Measurements from ENCODE around the gene GPC6. TPM values are rescaled to one million over a fixed set of nuclear protein-coding genes. Genes with fewer than 3 reads are reported as not detected.

The GPC6 gene
- polyA plus RNA-seq, 6 donors from 2014 or later: not detected

GRCh38 chr13:94090773-94091480 is 864.3 kb downstream of the GPC6 start:
- no peak overlapping the region for H3K27ac Mint-ChIP-seq
- peaks cover 0 to 12% (median 4%) of the 10 kb centered on the region in 7 donors for H3K9me3 Mint-ChIP-seq
- no peak overlapping the region for H3K4me3 Mint-ChIP-seq
- DNase-seq (no peak), ATAC-seq (ENCODE audit: low read depth in 2 of 2) (no peak)
- H3K4me1 Mint-ChIP-seq: no peaks in the 10 kb centered on the region
- H3K36me3 Mint-ChIP-seq: no peaks in the 10 kb centered on the region
- H3K27me3 Mint-ChIP-seq: no peaks in the 10 kb centered on the region

- no peak overlapping the region for H3K4me3 Mint-ChIP-seq
- H3K9me3 Mint-ChIP-seq: peaks cover 0 to 12% (median 4%) of the 10 kb centered on the region in 7 donors
- no peaks in the 10 kb centered on the region for H3K4me1 Mint-ChIP-seq
- H3K27ac Mint-ChIP-seq: no peak overlapping the region
- ATAC-seq (ENCODE audit: low read depth in 2 of 2) (no peak), DNase-seq (no peak)
- H3K27me3 Mint-ChIP-seq: no peaks in the 10 kb centered on the region
- H3K36me3 Mint-ChIP-seq: no peaks in the 10 kb centered on the region
Observed at GRCh38 chr13:94093652-94094315, 867.2 kb downstream of the GPC6 start.

- Mint-ChIP-seq H3K9me3 (peaks cover 0 to 13% (median 4%) of the 10 kb centered on the region in 7 donors), H3K36me3 (no peaks in the 10 kb centered on the region), H3K4me1 (no peaks in the 10 kb centered on the region), H3K27ac (no peak overlapping the region), H3K27me3 (peaks cover 0 to 13% (median 7%) of the 10 kb centered on the region in 3 donors), H3K4me3 (no peak overlapping the region)
- ATAC-seq (ENCODE audit: low read depth in 2 of 2) (no peak), DNase-seq (no peak)
Observed at GRCh38 chr13:94109715-94110374, 883.2 kb downstream of the GPC6 start.

GRCh38 chr13:94112227-94112626 is 885.6 kb downstream of the GPC6 start:
- Mint-ChIP-seq H3K9me3 (peaks cover 0 to 4% (median 0%) of the 10 kb centered on the region in 7 donors), H3K36me3 (no peaks in the 10 kb centered on the region), H3K4me1 (no peaks in the 10 kb centered on the region), H3K27me3 (no peaks in the 10 kb centered on the region), H3K4me3 (no peak overlapping the region), H3K27ac (no peak overlapping the region)
- ATAC-seq (ENCODE audit: low read depth in 2 of 2): no peak
- no peak for DNase-seq

GRCh38 chr13:94112731-94113130 is 886.1 kb downstream of the GPC6 start:
- H3K4me1 Mint-ChIP-seq: no peaks in the 10 kb centered on the region
- no peaks in the 10 kb centered on the region for H3K27me3 Mint-ChIP-seq
- H3K4me3 Mint-ChIP-seq: no peak overlapping the region
- H3K9me3 Mint-ChIP-seq: no peaks in the 10 kb centered on the region
- no peak overlapping the region for H3K27ac Mint-ChIP-seq
- ATAC-seq (ENCODE audit: low read depth in 2 of 2) (no peak), DNase-seq (no peak)
- H3K36me3 Mint-ChIP-seq: no peaks in the 10 kb centered on the region

- Mint-ChIP-seq H3K36me3 (no peaks in the 10 kb centered on the region), H3K4me1 (no peaks in the 10 kb centered on the region), H3K27me3 (no peaks in the 10 kb centered on the region), H3K27ac (no peak overlapping the region), H3K4me3 (no peak overlapping the region), H3K9me3 (no peaks in the 10 kb centered on the region)
- DNase-seq: no peak
- ATAC-seq (ENCODE audit: low read depth in 2 of 2): no peak
Observed at GRCh38 chr13:94113245-94113644, 886.6 kb downstream of the GPC6 start.

- Mint-ChIP-seq H3K27me3 (no peaks in the 10 kb centered on the region), H3K4me1 (no peaks in the 10 kb centered on the region), H3K27ac (no peak overlapping the region), H3K9me3 (no peaks in the 10 kb centered on the region), H3K36me3 (no peaks in the 10 kb centered on the region), H3K4me3 (no peak overlapping the region)
- DNase-seq: no peak
- no peak for ATAC-seq (ENCODE audit: low read depth in 2 of 2)
Observed at GRCh38 chr13:94114166-94114565, 887.6 kb downstream of the GPC6 start.

- Mint-ChIP-seq H3K4me1 (no peaks in the 10 kb centered on the region), H3K36me3 (no peaks in the 10 kb centered on the region), H3K27me3 (no peaks in the 10 kb centered on the region), H3K4me3 (no peak overlapping the region), H3K27ac (no peak overlapping the region), H3K9me3 (no peaks in the 10 kb centered on the region)
- DNase-seq (no peak), ATAC-seq (ENCODE audit: low read depth in 2 of 2) (no peak)
Observed at GRCh38 chr13:94115054-94115453, 888.4 kb downstream of the GPC6 start.

GRCh38 chr13:94119360-94119936 is 892.8 kb downstream of the GPC6 start:
- H3K27ac Mint-ChIP-seq: peak overlapping the region in 1 of 6 donors; percentile 15
- H3K4me3 Mint-ChIP-seq: no peak overlapping the region
- no peaks in the 10 kb centered on the region for H3K36me3 Mint-ChIP-seq
- ATAC-seq (ENCODE audit: low read depth in 2 of 2) (no peak), DNase-seq (no peak)
- peaks cover 0 to 5% (median 0%) of the 10 kb centered on the region in 3 donors for H3K27me3 Mint-ChIP-seq
- H3K9me3 Mint-ChIP-seq: no peaks in the 10 kb centered on the region
- no peaks in the 10 kb centered on the region for H3K4me1 Mint-ChIP-seq

GRCh38 chr13:94120878-94121277 is 894.3 kb downstream of the GPC6 start:
- Mint-ChIP-seq H3K4me1 (no peaks in the 10 kb centered on the region), H3K27ac (no peak overlapping the region)
- no peak for DNase-seq

GRCh38 chr13:94121686-94122085 is 895.1 kb downstream of the GPC6 start:
- ATAC-seq (ENCODE audit: low read depth in 2 of 2): no peak
- Mint-ChIP-seq H3K9me3 (no peaks in the 10 kb centered on the region), H3K4me3 (no peak overlapping the region), H3K27ac (no peak overlapping the region), H3K36me3 (no peaks in the 10 kb centered on the region), H3K27me3 (peaks cover 0 to 8% (median 0%) of the 10 kb centered on the region in 3 donors), H3K4me1 (no peaks in the 10 kb centered on the region)
- DNase-seq: no peak

More at GRCh38 chr13:94120878-94121277, 894.3 kb downstream of the GPC6 start:
- no peak for ATAC-seq (ENCODE audit: low read depth in 2 of 2)
- Mint-ChIP-seq H3K36me3 (no peaks in the 10 kb centered on the region), H3K27me3 (peaks cover 0 to 8% (median 0%) of the 10 kb centered on the region in 3 donors), H3K4me3 (no peak overlapping the region), H3K9me3 (no peaks in the 10 kb centered on the region)

GRCh38 chr13:94122300-94122915 is 895.8 kb downstream of the GPC6 start:
- no peak for ATAC-seq (ENCODE audit: low read depth in 2 of 2)
- DNase-seq: no peak
- H3K4me1 Mint-ChIP-seq: no peaks in the 10 kb centered on the region
- H3K36me3 Mint-ChIP-seq: no peaks in the 10 kb centered on the region
- peaks cover 0 to 8% (median 0%) of the 10 kb centered on the region in 3 donors for H3K27me3 Mint-ChIP-seq
- H3K9me3 Mint-ChIP-seq: no peaks in the 10 kb centered on the region
- no peak overlapping the region for H3K4me3 Mint-ChIP-seq
- H3K27ac Mint-ChIP-seq: peak overlapping the region in 1 of 6 donors; percentile 33

GRCh38 chr13:94123557-94123956 is 897.0 kb downstream of the GPC6 start:
- H3K27ac Mint-ChIP-seq: no peak overlapping the region
- ATAC-seq (ENCODE audit: low read depth in 2 of 2): no peak
- no peaks in the 10 kb centered on the region for H3K4me1 Mint-ChIP-seq
- H3K4me3 Mint-ChIP-seq: no peak overlapping the region
- H3K27me3 Mint-ChIP-seq: peaks cover 0 to 8% (median 0%) of the 10 kb centered on the region in 3 donors
- DNase-seq: no peak
- H3K9me3 Mint-ChIP-seq: no peaks in the 10 kb centered on the region
- H3K36me3 Mint-ChIP-seq: no peaks in the 10 kb centered on the region
